Left ventricle myocardium inferior (tissue), 1 donor: Measurements from ENCODE around the gene UQCC2. TPM values are rescaled to one million over a fixed set of nuclear protein-coding genes. Genes with fewer than 3 reads are reported as not detected.

Experiments used
- DNase-seq: peaks from one replicate; pipeline ENCODE4 v3.0.0-alpha.2; 2020
- H3K27ac ChIP-seq: fragments of 200-600 bp; replicated peaks from 2 replicates; pipeline ENCODE4 v1.8.0; 2021
- H3K27me3 ChIP-seq: fragments of 200-600 bp; 2 replicates; pipeline ENCODE4 v1.8.0; 2021; ENCODE audit warnings: low read depth
- H3K36me3 ChIP-seq: fragments of 200-600 bp; 2 replicates; pipeline ENCODE4 v1.8.0; 2021
- H3K4me1 ChIP-seq: fragments of 200-600 bp; 2 replicates; pipeline ENCODE4 v1.8.0; 2021
- H3K4me3 ChIP-seq: fragments of 200-600 bp; 2 replicates; pipeline ENCODE4 v1.8.0; 2021; ENCODE audit warnings: mild to moderate bottlenecking, moderate library complexity
- H3K9me3 ChIP-seq: fragments of 200-600 bp; replicated peaks from 2 replicates; pipeline ENCODE4 v1.8.0; 2021
- intact Hi-C: fragments of 100-400 bp; cut with micrococcal nuclease; formaldehyde crosslinking; loops from one replicate; pipeline ENCODE4 v1.11.0; 2022
- total RNA-seq: library from RNA; stranded (reverse); fragmentation: NEBNext Ultra II Directional; extraction: Animal tissue kit (Norgen Biotek cat#: 25700); gene quantifications from one replicate; pipeline ENCODE4 v1.2.1, GENCODE V29; 2021
- TF ChIP-seq, protein P1 (sequence below): fragments of 200-600 bp; IDR thresholded peaks from 2 replicates; pipeline ENCODE4 v1.8.0; 2021; ENCODE audit warnings: antibody characterized with exemption, mild to moderate bottlenecking, borderline replicate concordance
- donor health status: DM: no; HTN: yes; CAD: no; lungs with severe emphysema.

Gene UQCC2
- total RNA-seq, 1 donor from 2014 or later = 199 TPM

DNA sequence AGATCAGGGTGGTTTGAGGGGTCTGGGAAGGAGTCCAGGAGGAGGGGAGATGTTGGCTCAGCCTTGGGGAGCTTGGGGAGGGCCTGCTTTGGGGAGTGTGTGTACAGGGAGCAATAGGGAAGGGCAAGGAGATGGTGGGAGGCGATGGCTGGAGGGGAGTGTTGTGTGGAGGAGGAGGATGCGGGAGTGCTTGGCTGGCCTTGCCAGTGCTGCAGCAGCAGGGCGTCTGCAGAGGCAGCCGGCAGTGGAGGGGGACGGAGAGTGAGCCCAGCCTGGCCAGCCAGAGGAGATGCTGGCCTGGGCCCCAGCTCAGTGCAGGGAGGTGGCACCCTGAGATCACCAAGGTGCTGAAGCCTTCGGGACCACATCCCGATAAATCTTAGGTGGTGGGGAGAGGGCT is 31.3 kb upstream of the UQCC2 start:
- Histone ChIP-seq H3K27ac (peak overlapping the region; percentile 95), H3K4me3 (peak overlapping the region; percentile 72), H3K27me3 (no peaks in the 10 kb centered on the region), H3K9me3 (no peaks in the 10 kb centered on the region), H3K4me1 (peaks cover 72% of the 10 kb centered on the region), H3K36me3 (peaks cover 7% of the 10 kb centered on the region)
- TF ChIP-seq, protein P1, sequence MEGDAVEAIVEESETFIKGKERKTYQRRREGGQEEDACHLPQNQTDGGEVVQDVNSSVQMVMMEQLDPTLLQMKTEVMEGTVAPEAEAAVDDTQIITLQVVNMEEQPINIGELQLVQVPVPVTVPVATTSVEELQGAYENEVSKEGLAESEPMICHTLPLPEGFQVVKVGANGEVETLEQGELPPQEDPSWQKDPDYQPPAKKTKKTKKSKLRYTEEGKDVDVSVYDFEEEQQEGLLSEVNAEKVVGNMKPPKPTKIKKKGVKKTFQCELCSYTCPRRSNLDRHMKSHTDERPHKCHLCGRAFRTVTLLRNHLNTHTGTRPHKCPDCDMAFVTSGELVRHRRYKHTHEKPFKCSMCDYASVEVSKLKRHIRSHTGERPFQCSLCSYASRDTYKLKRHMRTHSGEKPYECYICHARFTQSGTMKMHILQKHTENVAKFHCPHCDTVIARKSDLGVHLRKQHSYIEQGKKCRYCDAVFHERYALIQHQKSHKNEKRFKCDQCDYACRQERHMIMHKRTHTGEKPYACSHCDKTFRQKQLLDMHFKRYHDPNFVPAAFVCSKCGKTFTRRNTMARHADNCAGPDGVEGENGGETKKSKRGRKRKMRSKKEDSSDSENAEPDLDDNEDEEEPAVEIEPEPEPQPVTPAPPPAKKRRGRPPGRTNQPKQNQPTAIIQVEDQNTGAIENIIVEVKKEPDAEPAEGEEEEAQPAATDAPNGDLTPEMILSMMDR = no peak
- intact Hi-C loops = no loop called here
- no peak for DNase-seq

DNA sequence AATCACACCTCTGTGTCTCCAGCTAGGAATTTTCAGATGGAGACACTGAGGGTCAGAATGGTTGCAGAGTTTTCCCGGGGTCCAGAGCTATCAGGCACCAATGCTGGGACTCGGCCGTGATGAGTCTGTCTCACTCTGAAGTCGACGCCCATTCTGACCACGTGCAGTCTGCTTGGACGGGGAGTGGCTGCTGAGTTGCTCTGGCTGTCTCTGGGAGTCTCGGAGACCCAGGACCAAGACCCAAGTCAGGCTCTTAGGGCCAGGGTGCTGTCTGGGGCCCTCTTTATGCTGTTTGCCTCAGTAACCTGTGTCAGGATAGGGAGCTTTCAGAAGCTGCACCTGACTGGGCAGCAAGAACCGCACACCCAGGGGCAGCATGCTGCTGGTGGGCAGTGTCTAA is 30.6 kb upstream of the UQCC2 start:
- H3K9me3 ChIP-seq = no peaks in the 10 kb centered on the region
- TF ChIP-seq, protein P1 = no peak
- peak overlapping the region; percentile 95 for H3K27ac ChIP-seq
- peaks cover 73% of the 10 kb centered on the region for H3K4me1 ChIP-seq
- DNase-seq = no peak
- H3K36me3 ChIP-seq = peaks cover 7% of the 10 kb centered on the region
- H3K27me3 ChIP-seq = no peaks in the 10 kb centered on the region
- intact Hi-C loops = no loop called here
- peak overlapping the region; percentile 72 for H3K4me3 ChIP-seq

DNA sequence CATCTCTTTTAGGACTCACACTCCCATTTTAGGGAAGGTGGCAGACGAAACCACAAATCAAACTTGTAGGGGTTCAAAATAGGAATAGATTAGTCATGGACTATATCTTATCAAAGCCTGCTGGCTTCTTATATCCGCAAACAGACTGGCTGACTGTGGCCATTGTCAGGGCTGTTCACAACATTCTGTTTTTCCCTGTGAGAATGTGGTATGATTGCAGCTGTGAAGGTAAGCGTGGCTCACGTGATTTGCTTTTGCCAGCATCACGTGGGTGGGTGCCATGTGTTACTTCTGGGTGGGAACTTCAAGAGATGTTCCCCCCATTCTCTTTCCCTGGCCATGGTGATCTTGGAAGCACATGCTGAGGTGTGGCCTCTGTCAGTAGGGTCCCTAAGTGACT is 29.3 kb upstream of the UQCC2 start:
- Histone ChIP-seq H3K4me1 (peaks cover 84% of the 10 kb centered on the region), H3K27ac (peak overlapping the region; percentile 87), H3K9me3 (no peaks in the 10 kb centered on the region), H3K4me3 (peak overlapping the region; percentile 29), H3K27me3 (no peaks in the 10 kb centered on the region), H3K36me3 (peaks cover 12% of the 10 kb centered on the region)
- no peak for DNase-seq
- intact Hi-C loops = no loop called here
- TF ChIP-seq, protein P1 = no peak

DNA sequence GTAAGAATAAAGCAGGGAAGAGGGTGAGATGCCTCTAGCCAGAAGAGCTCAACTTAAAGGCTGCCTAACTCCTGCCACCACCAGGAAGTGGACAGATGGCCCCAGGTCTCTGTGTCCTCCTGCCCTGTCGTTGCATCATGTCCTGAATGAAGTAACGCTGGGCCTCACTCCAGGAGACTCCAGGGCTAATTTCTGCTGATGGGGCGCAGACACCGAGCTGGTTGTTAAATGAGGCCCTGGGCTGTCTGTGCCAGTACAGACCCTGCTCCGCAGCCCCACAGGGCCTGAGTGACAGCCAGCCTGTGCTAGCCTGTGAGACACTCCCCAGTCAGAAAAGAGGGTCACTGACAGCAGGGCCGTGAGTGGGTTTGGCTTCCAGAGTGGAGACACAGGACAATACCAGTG is 28.7 kb upstream of the UQCC2 start:
- no peaks in the 10 kb centered on the region for H3K27me3 ChIP-seq
- peak overlapping the region; percentile 29 for H3K4me3 ChIP-seq
- peak; percentile 50 for DNase-seq
- peaks cover 18% of the 10 kb centered on the region for H3K36me3 ChIP-seq
- intact Hi-C loops = no loop called here
- peaks cover 90% of the 10 kb centered on the region for H3K4me1 ChIP-seq
- H3K9me3 ChIP-seq = no peaks in the 10 kb centered on the region
- TF ChIP-seq, protein P1 = no peak
- H3K27ac ChIP-seq = peak overlapping the region; percentile 87

DNA sequence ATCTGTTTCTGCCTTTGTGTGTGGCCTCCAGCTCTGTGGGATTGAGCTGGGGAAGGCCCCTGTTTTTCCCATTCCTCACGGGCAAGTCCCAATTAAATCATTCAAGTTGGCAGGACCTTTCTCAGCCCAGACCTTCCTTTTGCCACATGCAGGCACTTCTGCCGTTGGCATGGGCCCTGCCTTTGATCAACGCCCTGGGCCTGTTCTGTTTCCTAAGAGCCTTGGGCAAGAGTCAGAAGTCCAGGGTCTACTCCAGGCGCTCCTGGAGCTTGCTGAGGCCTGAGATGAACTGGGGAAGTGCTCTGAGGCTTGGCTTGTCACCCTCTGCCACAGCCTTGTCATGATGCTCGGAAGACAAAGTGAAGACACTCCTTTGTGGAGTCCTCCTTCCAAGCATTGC is 28.1 kb upstream of the UQCC2 start:
- Histone ChIP-seq H3K9me3 (no peaks in the 10 kb centered on the region), H3K27me3 (no peaks in the 10 kb centered on the region), H3K4me1 (peaks cover 93% of the 10 kb centered on the region), H3K36me3 (peaks cover 25% of the 10 kb centered on the region), H3K27ac (peak overlapping the region; percentile 87), H3K4me3 (peak overlapping the region; percentile 29)
- DNase-seq = no peak
- intact Hi-C loops = no loop called here
- TF ChIP-seq, protein P1 = no peak

DNA sequence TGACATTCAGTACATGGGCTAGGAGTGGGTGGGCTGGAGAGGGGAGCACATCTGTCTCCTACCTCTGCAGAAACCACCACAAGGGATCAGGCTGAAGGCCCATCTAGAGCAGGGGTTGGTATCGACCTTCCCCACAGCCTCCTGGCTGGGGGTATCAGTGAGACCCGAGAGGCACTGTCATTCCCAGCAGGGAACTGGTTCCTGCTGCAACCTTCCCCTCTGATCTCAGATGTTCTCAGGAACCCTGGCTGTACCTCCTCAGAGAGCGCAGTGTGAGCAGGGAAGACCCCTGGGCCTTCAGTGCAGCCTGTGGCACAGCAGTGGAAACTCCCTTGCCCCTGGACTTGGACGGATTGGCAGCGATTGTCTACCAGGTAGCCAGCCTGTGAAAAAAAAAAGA is 27.4 kb upstream of the UQCC2 start:
- Histone ChIP-seq H3K4me1 (peaks cover 95% of the 10 kb centered on the region), H3K27ac (peak overlapping the region; percentile 87), H3K36me3 (peaks cover 32% of the 10 kb centered on the region), H3K4me3 (peak overlapping the region; percentile 29), H3K27me3 (no peaks in the 10 kb centered on the region), H3K9me3 (no peaks in the 10 kb centered on the region)
- no peak for DNase-seq
- TF ChIP-seq, protein P1 = no peak
- intact Hi-C loops = no loop called here
